HepG2 (cell line): ENCODE measurements around the gene VPS25. TPM values are rescaled to one million over a fixed set of nuclear protein-coding genes. Genes with fewer than 3 reads are reported as not detected.

ENCODE experiments used
- ATAC-seq: fragments of 200-7000 bp; cut with Tn5 transposase; 3 replicates; pipeline ENCODE4 v1.9.1; 2020; ENCODE audit warnings: mild to moderate bottlenecking, moderate library complexity
- BruUV-seq: library from RNA; stranded (reverse); fragments of 400-500 nt; replicated peaks from 2 replicates; lab custom pipeline; 2021; lab: Mats Ljungman, UMichigan
- CTCF ChIA-PET: fragments of 300-600 bp; formaldehyde crosslinking; extraction: SDS; loops from one replicate; lab custom pipeline; 2021; ENCODE audit warnings: low total read pairs, inconsistent platforms, low intra/inter-chr PET ratio; lab: Yijun Ruan, JAX
- POLR2A ChIA-PET: fragments of 350-600 bp; sonication (Branson Sonifier 250); formaldehyde crosslinking; loops from one replicate; lab custom pipeline; 2020; ENCODE audit warnings: antibody characterized with exemption, inconsistent platforms; lab: Yijun Ruan, JAX
- DNase-seq: peaks from one replicate; pipeline ENCODE4 v3.0.0-alpha.2; 2015; ENCODE audit warnings: low spot score
- FAIRE-seq: peaks from 3 replicates; lab custom pipeline; 2011; peaks lifted over from hg19 to GRCh38; lab: Jason Lieb, UNC
- H2AFZ ChIP-seq: one replicate; pipeline ENCODE4 v1.6.1; 2011; ENCODE audit warnings: low read length, inconsistent platforms
- H3K27ac ChIP-seq: fragments of 300-600 bp; 3 replicates; pipeline ENCODE4 v1.8.0; 2011; ENCODE audit warnings: mixed run types, mild to moderate bottlenecking, mixed read lengths, low read length, inconsistent platforms; ENCODE audit not compliant: insufficient read depth; ENCODE audit errors: extremely low read length
- H3K27me3 ChIP-seq, 2 experiments: fragments of 200-600 bp in 1 of 2; 2 replicates in 1 of 2; 3 replicates in 1 of 2; pipeline versions ENCODE4 v1.6.0 to v1.8.0; 2011; ENCODE audit warnings: low read length in 2 of 2, mild to moderate bottlenecking in 2 of 2, moderate library complexity in 2 of 2, inconsistent platforms in 1 of 2; ENCODE audit not compliant: insufficient read depth in 2 of 2, control insufficient read depth in 1 of 2
- H3K36me3 ChIP-seq, 2 experiments: fragments of 200-600 bp in 1 of 2; replicated peaks in 1 of 2; 2 replicates in 1 of 2; 3 replicates in 1 of 2; pipeline versions ENCODE4 v1.5.1 to v1.8.0; 2011; ENCODE audit warnings: low read length in 2 of 2, inconsistent platforms in 1 of 2; ENCODE audit not compliant: insufficient read depth in 2 of 2, control insufficient read depth in 1 of 2
- H3K4me1 ChIP-seq: 2 replicates; pipeline ENCODE4 v1.5.1; 2012; ENCODE audit warnings: low read length, inconsistent platforms; ENCODE audit not compliant: insufficient read depth
- H3K4me2 ChIP-seq: 2 replicates; pipeline ENCODE4 v1.6.0; 2011; ENCODE audit warnings: low read depth, low read length, inconsistent platforms
- H3K4me3 ChIP-seq, 3 experiments: fragments of 200-600 bp in 1 of 3; sonication (generic), shearing (Covaris generic) in 1 of 3; replicated peaks in 1 of 3; 2 replicates each; pipeline ENCODE4 v1.5.1; 2011 to 2016; ENCODE audit warnings: low read length in 3 of 3, inconsistent platforms in 2 of 3, low read depth in 2 of 3, mild to moderate bottlenecking in 2 of 3, control low read depth in 1 of 3, mixed read lengths in 1 of 3; ENCODE audit not compliant: insufficient read depth in 1 of 3
- H3K79me2 ChIP-seq: one replicate; pipeline ENCODE4 v1.6.1; 2011; ENCODE audit warnings: low read length, inconsistent platforms; ENCODE audit not compliant: insufficient read depth
- H3K9ac ChIP-seq: 2 replicates; pipeline ENCODE4 v1.6.0; 2011; ENCODE audit warnings: mild to moderate bottlenecking, low read depth, low read length, inconsistent platforms; ENCODE audit not compliant: insufficient read depth
- H3K9me3 ChIP-seq: 2 replicates; pipeline ENCODE4 v1.5.1; 2012; ENCODE audit warnings: mild to moderate bottlenecking, low read length
- H4K20me1 ChIP-seq: 2 replicates; pipeline ENCODE4 v1.6.0; 2011; ENCODE audit warnings: inconsistent platforms, mild to moderate bottlenecking, low read length, moderate library complexity; ENCODE audit not compliant: insufficient read depth
- BHLHE40 ChIP-seq: IDR thresholded peaks from 2 replicates; pipeline ENCODE4 v1.6.1; 2011; ENCODE audit warnings: low read length, improper control_type of control experiment
- HNF1A ChIP-seq, 2 experiments: sonication (generic) in 1 of 2; formaldehyde crosslinking in 1 of 2; IDR thresholded peaks; 2 replicates each; pipeline versions ENCODE4 v1.4.0 to v1.6.1; 2016 to 2020; ENCODE audit warnings: borderline replicate concordance in 1 of 2, low read depth in 1 of 2, mild to moderate bottlenecking in 1 of 2, missing genetic modification reagents in 1 of 2
- MAX ChIP-seq: IDR thresholded peaks from 2 replicates; pipeline ENCODE4 v1.6.1; 2012; ENCODE audit warnings: inconsistent platforms
- MED1 ChIP-seq: sonication (generic); formaldehyde crosslinking; IDR thresholded peaks from 2 replicates; pipeline ENCODE4 v1.4.0; 2020; ENCODE audit warnings: missing genetic modification reagents
- NR2F1 ChIP-seq, 2 experiments: fragments of 450-650 bp in 1 of 2; formaldehyde crosslinking in 1 of 2; IDR thresholded peaks; 2 replicates each; pipeline versions ENCODE4 v1.5.0 to v1.6.1; 2016 to 2020; ENCODE audit warnings: mild to moderate bottlenecking in 1 of 2, missing compliant biosample characterization in 1 of 2, missing genetic modification reagents in 1 of 2, moderate library complexity in 1 of 2
- NR2F2 ChIP-seq: IDR thresholded peaks from 2 replicates; pipeline ENCODE4 v1.6.1; 2012; ENCODE audit warnings: low read depth, inconsistent platforms, borderline replicate concordance
- RXRB ChIP-seq: IDR thresholded peaks from 2 replicates; pipeline ENCODE4 v1.6.1; 2016; ENCODE audit warnings: borderline replicate concordance, missing genetic modification reagents, missing compliant biosample characterization
- SAFB2 ChIP-seq: sonication (generic); formaldehyde crosslinking; IDR thresholded peaks from 2 replicates; pipeline ENCODE4 v1.5.1; 2020; ENCODE audit warnings: missing genetic modification reagents, low read depth, mild to moderate bottlenecking, borderline replicate concordance
- SAP130 ChIP-seq: IDR thresholded peaks from 2 replicates; pipeline ENCODE4 v1.6.1; 2016; ENCODE audit warnings: low read depth
- SOX13 ChIP-seq, 3 experiments: fragments of 450-650 bp in 1 of 3; sonication (generic) in 1 of 3; formaldehyde crosslinking in 1 of 3; IDR thresholded peaks in 2 of 3; conservative IDR thresholded peaks in 1 of 3; 2 replicates each; pipeline versions ENCODE4 v1.5.0 to v1.6.1; 2016 to 2020; ENCODE audit warnings: antibody characterized with exemption in 1 of 3, mild to moderate bottlenecking in 1 of 3, missing compliant biosample characterization in 1 of 3, missing genetic modification reagents in 1 of 3, moderate library complexity in 1 of 3
- THAP11 ChIP-seq: IDR thresholded peaks from 2 replicates; pipeline ENCODE4 v1.6.1; 2016; ENCODE audit warnings: missing biosample characterization, missing genetic modification reagents
- ZBTB38 ChIP-seq: sonication (generic); formaldehyde crosslinking; IDR thresholded peaks from 2 replicates; pipeline ENCODE4 v1.5.1; 2020; ENCODE audit warnings: mild to moderate bottlenecking, missing genetic modification reagents
- ZNF263 ChIP-seq: sonication (generic); formaldehyde crosslinking; IDR thresholded peaks from 2 replicates; pipeline ENCODE4 v1.4.0; 2020; ENCODE audit warnings: missing genetic modification reagents
- ZNF281 ChIP-seq: sonication (generic); formaldehyde crosslinking; IDR thresholded peaks from 2 replicates; pipeline ENCODE4 v1.4.0; 2020; ENCODE audit warnings: missing genetic modification reagents, borderline replicate concordance
- WGBS: methylation state at CpG from one replicate; pipeline ENCODE4 v1.1.6; 2017; ENCODE audit warnings: low lambda C conversion rate; 5-methylcytosine and 5-hydroxymethylcytosine counted together
- in situ Hi-C: cut with HindIII; loops from 2 replicates; pipeline ENCODE4 v1.10.0; 2017; ENCODE audit warnings: low pct_unique_long_range_greater_than_20kb; ENCODE audit not compliant: extremely low pct_ligation_motif_present
- intact Hi-C: fragments of 100-400 bp; cut with micrococcal nuclease; formaldehyde crosslinking; loops from one replicate; pipeline ENCODE4 v1.10.0; 2022; ENCODE audit not compliant: unreplicated experiment
- polyA plus RNA-seq, 8 experiments: library from polyadenylated mRNA; depleted of rRNA in 3 of 8; stranded (reverse) in 7 of 8; unstranded in 1 of 8; fragments of >200 nt; fragmentation: Illumina TruSeq in 4 of 8; extraction: Trizol in 4 of 8; gene quantifications; 2 replicates each; pipeline versions ENCODE4 v1.2.1 to v1.2.3, GENCODE V29; 2011 to 2016; ENCODE audit warnings: low read depth in 4 of 8, missing spikeins in 1 of 8, mixed read lengths in 1 of 8; ENCODE audit not compliant: insufficient read depth in 1 of 8
- total RNA-seq, 5 experiments: library from RNA; depleted of rRNA; stranded (reverse); fragments of >200 nt; fragmentation: Illumina TruSeq; extraction: Trizol; gene quantifications; 2 replicates each; pipeline ENCODE4 v1.2.3, GENCODE V29; 2016; ENCODE audit warnings: low read depth in 1 of 5

Gene VPS25
- total and polyA plus RNA-seq, 2 of the 13 experiments (the other 11 are each of a cell fraction or from before 2014, with no cell fraction given), result 161 to 249 TPM

- POLR2A ChIA-PET, result interaction anchor here (0.8 to 8.4 kb wide), 3 partner anchors 14 to 58 kb away, joined by 7 to 278 read pairs (median 53); partner anchors contain the start of genes CNTD1, COA3, PSME3 and RAMP2
- TF ChIP-seq SAFB2 (CRISPR knock-in tag) (no peak), BHLHE40 (peak; percentile 74), SOX13 (IDR thresholded peaks at IDR 0.05) (no peak), SOX13 (CRISPR knock-in tag; conservative IDR thresholded peaks at IDR 0.05 in 1 of 2, IDR thresholded peaks at IDR 0.05 in 1 of 2) (peak in 1 of 2 experiments; percentile 77; a peak in 1 of 4 replicates), MED1 (CRISPR knock-in tag) (peak; percentile 62; the same call in 1 of the 2 replicates), SAP130 (CRISPR knock-in tag) (peak; percentile 67), ZNF263 (CRISPR knock-in tag) (no peak), NR2F2 (peak; percentile 62; the same call in 1 of the 2 replicates), ZBTB38 (CRISPR knock-in tag) (no peak), NR2F1 (CRISPR knock-in tag; IDR thresholded peaks at IDR 0.05) (peak; percentile 71 to 78; a peak in 3 of 4 replicates), MAX (0 out of 2 replicates have a peak, but pooled peaks have one; percentile 14), THAP11 (peak; percentile 41), HNF1A (IDR thresholded peaks at IDR 0.05; ENCODE audit: low read depth) (0 out of 2 replicates have a peak, but pooled peaks have one; percentile 16), HNF1A (CRISPR knock-in tag; IDR thresholded peaks at IDR 0.05; ENCODE audit: borderline replicate concordance) (no peak), ZNF281 (CRISPR knock-in tag) (peak; percentile 90), RXRB (CRISPR knock-in tag) (peak; percentile 62)
Observed at GRCh38 chr17:42775534-42776098, 2.4 kb downstream of the VPS25 start.

More at GRCh38 chr17:42775534-42776098, 2.4 kb downstream of the VPS25 start:
- 46% methylated on average over 3 of the region's 3 CpGs for whole genome bisulfite sequencing
- peak overlapping the region; percentile 48 for H3K4me2 ChIP-seq
- DNase-seq, result peak; percentile 53
- FAIRE-seq, result no peak
- intact Hi-C loops (no loop called here), in situ Hi-C loops (no loop called here)
- H4K20me1 ChIP-seq, result no peaks in the 10 kb centered on the region
- H2AFZ ChIP-seq, result no peak overlapping the region
- H3K4me1 ChIP-seq, result peaks cover 72% of the 10 kb centered on the region
- H3K27ac ChIP-seq, result peak overlapping the region; percentile 66
- ATAC-seq, result no peak
- H3K79me2 ChIP-seq, result peaks cover 25% of the 10 kb centered on the region
- H3K36me3 ChIP-seq, result peaks cover 5 to 20% of the 10 kb centered on the region in 2 experiments; a peak in 4 of 5 replicates
- CTCF ChIA-PET, result no interaction called here
- H3K4me3 ChIP-seq, result no peak overlapping the region
- H3K27me3 ChIP-seq, result no peaks in the 10 kb centered on the region; a peak in 1 of 5 replicates
- H3K9ac ChIP-seq, result 0 out of 2 replicates have a peak overlapping the region, but pooled peaks have one; percentile 16
- no peaks in the 10 kb centered on the region for H3K9me3 ChIP-seq
- BruUV-seq, result no TSS peak
